Keratinocyte (primary cell): ENCODE results near the gene ST3GAL2. TPM values are rescaled to one million over a fixed set of nuclear protein-coding genes. Genes with fewer than 3 reads are reported as not detected.

Source experiments
- DNase-seq: peaks from one replicate; pipeline ENCODE4 v3.0.0-alpha.2; 2011; ENCODE audit warnings: low read depth, missing footprints, low spot score
- FAIRE-seq: peaks from 2 replicates; lab custom pipeline; 2011; peaks lifted over from hg19 to GRCh38; lab: Jason Lieb, UNC
- H2AFZ ChIP-seq: 2 replicates; pipeline ENCODE4 v1.6.0; 2012; ENCODE audit warnings: low read length, control low read depth, inconsistent platforms; ENCODE audit not compliant: control insufficient read depth
- H3K27ac ChIP-seq: 2 replicates; pipeline ENCODE4 v1.5.1; 2011; ENCODE audit warnings: low read length; ENCODE audit not compliant: control insufficient read depth, insufficient read depth
- H3K27me3 ChIP-seq: 3 replicates; pipeline ENCODE4 v1.6.0; 2011; ENCODE audit warnings: low read length; ENCODE audit not compliant: control insufficient read depth, insufficient read depth; ENCODE audit errors: extremely low read depth
- H3K36me3 ChIP-seq, 2 experiments: 2 replicates in 1 of 2; 3 replicates in 1 of 2; pipeline ENCODE4 v1.5.1; 2011; ENCODE audit warnings: low read length in 2 of 2, mild to moderate bottlenecking in 1 of 2; ENCODE audit not compliant: control insufficient read depth in 2 of 2, insufficient read depth in 2 of 2; ENCODE audit errors: extremely low read depth in 1 of 2
- H3K4me1 ChIP-seq: 3 replicates; pipeline ENCODE4 v1.5.1; 2011; ENCODE audit warnings: low read length; ENCODE audit not compliant: control insufficient read depth, insufficient read depth; ENCODE audit errors: extremely low read depth
- H3K4me2 ChIP-seq: 3 replicates; pipeline ENCODE4 v1.6.0; 2011; ENCODE audit warnings: low read depth, low read length; ENCODE audit not compliant: control insufficient read depth, insufficient read depth; ENCODE audit errors: extremely low read depth
- H3K4me3 ChIP-seq, 3 experiments: fragments of 200-600 bp in 1 of 3; sonication (generic) in 1 of 3; 2 replicates in 2 of 3; 3 replicates in 1 of 3; pipeline ENCODE4 v1.5.1; 2011 to 2016; ENCODE audit warnings: low read length in 3 of 3, mild to moderate bottlenecking in 3 of 3, control low read depth in 2 of 3, inconsistent platforms in 1 of 3, low read depth in 1 of 3, mixed read lengths in 1 of 3, mixed run types in 1 of 3, moderate library complexity in 1 of 3; ENCODE audit not compliant: control insufficient read depth in 2 of 3, insufficient read depth in 2 of 3; ENCODE audit errors: extremely low read depth in 1 of 3
- H3K79me2 ChIP-seq: 2 replicates; pipeline ENCODE4 v1.6.0; 2012; ENCODE audit warnings: low read length; ENCODE audit not compliant: control insufficient read depth, insufficient read depth
- H3K9ac ChIP-seq: 3 replicates; pipeline ENCODE4 v1.6.0; 2011; ENCODE audit warnings: low read length; ENCODE audit not compliant: control insufficient read depth, insufficient read depth; ENCODE audit errors: extremely low read depth
- H3K9me1 ChIP-seq: 3 replicates; pipeline ENCODE4 v1.6.0; 2011; ENCODE audit warnings: low read length; ENCODE audit not compliant: control insufficient read depth, insufficient read depth; ENCODE audit errors: extremely low read depth
- H3K9me3 ChIP-seq: 2 replicates; pipeline ENCODE4 v1.5.1; 2012; ENCODE audit warnings: low read depth, low read length; ENCODE audit not compliant: control insufficient read depth
- H4K20me1 ChIP-seq: 3 replicates; pipeline ENCODE4 v1.6.0; 2011; ENCODE audit warnings: low read length; ENCODE audit not compliant: control insufficient read depth, insufficient read depth; ENCODE audit errors: extremely low read depth
- CTCF ChIP-seq, 3 experiments: IDR thresholded peaks in 1 of 3; conservative IDR thresholded peaks in 1 of 3; optimal IDR thresholded peaks in 1 of 3; 2 replicates in 2 of 3; 3 replicates in 1 of 3; pipeline versions ENCODE3 to v1.5.1; 2011; ENCODE audit warnings: low read length in 3 of 3, mild to moderate bottlenecking in 3 of 3, moderate library complexity in 2 of 3, control low read depth in 1 of 3, inconsistent platforms in 1 of 3; ENCODE audit not compliant: insufficient read depth in 2 of 3; ENCODE audit errors: extremely low read depth in 1 of 3
- EZH2 ChIP-seq: IDR thresholded peaks from one replicate; pipeline ENCODE4 v1.6.1; 2012; ENCODE audit warnings: inconsistent platforms, mild to moderate bottlenecking, low read length, moderate library complexity
- dilution Hi-C: fragments of 300-500 bp; cut with MboI; formaldehyde crosslinking; loops from one replicate; pipeline ENCODE4 v1.7.0; 2020; ENCODE audit warnings: low sequenced_read_pairs; ENCODE audit not compliant: extremely low pct_ligation_motif_present
- polyA plus RNA-seq, 5 experiments: library from polyadenylated mRNA; depleted of rRNA in 3 of 5; stranded (reverse) in 3 of 5; stranded (forward) in 1 of 5; unstranded in 1 of 5; fragments of >200 nt; gene quantifications; 1 replicate in 1 of 5; 2 replicates in 3 of 5; 3 replicates in 1 of 5; pipeline versions ENCODE4 v1.2.1 to v1.2.3, GENCODE V29; 2011 to 2012; ENCODE audit warnings: missing spikeins in 2 of 5, low read depth in 1 of 5, low replicate concordance in 1 of 5

ST3GAL2 gene
- polyA plus RNA-seq, 1 donor (not counting 4 experiments of a cell fraction or from before 2014, with no cell fraction given), result 4.0 TPM

GRCh38 chr16:70472786-70473433 lies 34.0 kb upstream of the ST3GAL2 start:
- dilution Hi-C loops, result no loop called here
- no peaks in the 10 kb centered on the region for H3K9me1 ChIP-seq
- no peaks in the 10 kb centered on the region for H3K9me3 ChIP-seq
- H2AFZ ChIP-seq, result no peak overlapping the region
- H3K27ac ChIP-seq, result no peak overlapping the region
- H3K4me2 ChIP-seq, result no peak overlapping the region
- peaks cover 0 to 4% of the 10 kb centered on the region in 2 experiments for H3K36me3 ChIP-seq
- H3K27me3 ChIP-seq, result no peaks in the 10 kb centered on the region
- H3K9ac ChIP-seq, result no peak overlapping the region
- H3K4me1 ChIP-seq, result peaks cover 28% of the 10 kb centered on the region
- TF ChIP-seq EZH2 (no peak), CTCF (optimal IDR thresholded peaks at IDR 0.05 in 1 of 3, IDR thresholded peaks at IDR 0.05 in 1 of 3, conservative IDR thresholded peaks at IDR 0.05 in 1 of 3; ENCODE audit: extremely low read depth in 1 of 3, insufficient read depth in 2 of 3, low read length in 3 of 3) (no peak)
- FAIRE-seq (no peak), DNase-seq (no peak)
- H3K79me2 ChIP-seq, result no peaks in the 10 kb centered on the region
- no peaks in the 10 kb centered on the region for H4K20me1 ChIP-seq
- H3K4me3 ChIP-seq, result no peak overlapping the region

- FAIRE-seq (no peak), DNase-seq (no peak)
- Histone ChIP-seq H3K27ac (no peak overlapping the region), H3K9ac (no peak overlapping the region), H4K20me1 (no peaks in the 10 kb centered on the region), H2AFZ (no peak overlapping the region), H3K27me3 (no peaks in the 10 kb centered on the region), H3K9me1 (no peaks in the 10 kb centered on the region), H3K36me3 (peaks cover 3 to 7% of the 10 kb centered on the region in 2 experiments), H3K4me3 (no peak overlapping the region), H3K4me1 (peaks cover 11% of the 10 kb centered on the region), H3K79me2 (no peaks in the 10 kb centered on the region), H3K9me3 (no peaks in the 10 kb centered on the region), H3K4me2 (no peak overlapping the region)
- dilution Hi-C loops, result no loop called here
- TF ChIP-seq EZH2 (no peak), CTCF (optimal IDR thresholded peaks at IDR 0.05 in 1 of 3, IDR thresholded peaks at IDR 0.05 in 1 of 3, conservative IDR thresholded peaks at IDR 0.05 in 1 of 3; ENCODE audit: extremely low read depth in 1 of 3, insufficient read depth in 2 of 3, low read length in 3 of 3) (peak in 2 of 3 experiments; percentile 31 to 64)
Measured at GRCh38 chr16:70470927-70471341, 32.0 kb upstream of the ST3GAL2 start.
